Measurements from ENCODE around the gene MYO15A.

Gene MYO15A

DNA sequence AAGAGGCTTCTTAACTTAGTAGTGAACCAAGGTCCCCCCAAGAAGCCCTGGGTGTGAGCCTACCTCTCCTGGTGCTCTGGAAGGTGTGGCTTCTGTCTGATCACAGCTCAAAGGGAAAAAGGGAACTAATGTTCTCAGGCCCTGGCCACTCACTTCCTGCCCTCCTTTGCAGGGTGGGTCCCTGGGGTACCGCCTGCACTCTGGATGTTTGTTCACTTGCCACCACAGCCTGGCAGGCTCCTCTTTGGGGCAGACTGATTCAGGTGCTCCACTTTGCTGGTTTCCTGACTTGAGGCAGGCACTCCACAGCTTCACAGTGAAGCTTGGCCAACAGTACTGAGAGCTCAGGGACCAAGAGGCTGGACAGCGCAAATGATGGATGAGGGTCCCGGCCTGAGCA, 5.9 kb upstream of the MYO15A start:
- no peak for DNase-seq

DNA sequence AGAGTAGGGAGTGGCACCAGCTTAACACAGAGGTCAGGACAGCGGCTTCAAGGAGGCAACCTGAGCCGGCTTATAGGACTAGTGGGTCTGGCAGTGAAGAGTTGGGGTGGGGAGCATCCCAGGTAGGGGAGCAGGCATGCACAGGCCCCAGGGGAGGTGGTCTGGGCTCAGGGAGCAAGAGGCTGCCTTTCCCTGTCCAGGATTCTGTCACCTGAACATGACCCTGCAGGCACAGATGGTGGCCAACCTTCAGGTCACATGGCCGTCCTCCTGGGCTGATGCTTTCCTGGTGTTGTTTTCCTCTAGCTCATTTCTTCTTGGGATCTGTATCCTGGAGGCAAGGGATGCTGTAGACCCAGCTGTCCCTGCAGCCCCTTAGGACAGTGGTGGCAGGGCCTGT, 3.5 kb upstream of the MYO15A start:
- no peak for DNase-seq

DNA sequence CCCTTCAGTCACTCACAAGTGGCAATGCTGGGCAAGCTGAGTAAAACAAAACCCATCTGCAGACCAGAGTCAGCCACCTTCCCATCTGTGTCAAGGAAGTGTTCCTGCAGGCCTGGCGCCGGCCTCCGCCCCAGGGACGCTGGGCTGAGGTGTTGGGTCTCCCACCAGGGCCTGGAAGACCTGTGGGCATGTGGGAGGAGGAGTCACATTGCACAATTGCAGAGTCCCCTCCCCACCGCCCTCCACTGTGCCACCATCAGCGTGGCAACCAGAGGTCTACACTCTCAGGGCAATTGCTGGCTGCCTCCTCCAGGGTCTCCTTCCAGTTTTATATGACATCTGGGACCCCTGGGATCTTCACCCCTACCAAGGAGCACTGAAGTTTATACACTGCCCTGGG, 3.0 kb upstream of the MYO15A start:
- no peak for DNase-seq

DNA sequence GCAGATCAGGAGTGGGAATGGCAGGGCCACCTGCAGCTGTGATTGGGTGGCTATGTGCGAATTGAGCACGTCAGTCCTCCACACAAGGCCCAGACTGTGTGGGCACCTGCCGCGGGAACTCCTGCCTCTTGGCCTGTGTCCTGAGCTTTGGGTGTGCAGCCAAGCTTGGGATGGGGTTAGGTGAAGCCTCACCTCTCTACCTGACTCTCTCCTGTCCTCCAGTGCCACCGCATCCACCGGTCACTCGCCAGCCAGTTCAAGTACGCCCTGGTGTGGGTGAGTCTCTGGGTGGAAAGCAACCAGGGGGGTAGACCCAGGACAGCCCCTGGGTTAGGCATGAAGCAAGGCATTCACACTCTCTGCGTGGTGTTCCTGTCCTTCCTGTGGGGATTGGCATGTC, 2.3 kb upstream of the MYO15A start:
- no peak for DNase-seq

DNA sequence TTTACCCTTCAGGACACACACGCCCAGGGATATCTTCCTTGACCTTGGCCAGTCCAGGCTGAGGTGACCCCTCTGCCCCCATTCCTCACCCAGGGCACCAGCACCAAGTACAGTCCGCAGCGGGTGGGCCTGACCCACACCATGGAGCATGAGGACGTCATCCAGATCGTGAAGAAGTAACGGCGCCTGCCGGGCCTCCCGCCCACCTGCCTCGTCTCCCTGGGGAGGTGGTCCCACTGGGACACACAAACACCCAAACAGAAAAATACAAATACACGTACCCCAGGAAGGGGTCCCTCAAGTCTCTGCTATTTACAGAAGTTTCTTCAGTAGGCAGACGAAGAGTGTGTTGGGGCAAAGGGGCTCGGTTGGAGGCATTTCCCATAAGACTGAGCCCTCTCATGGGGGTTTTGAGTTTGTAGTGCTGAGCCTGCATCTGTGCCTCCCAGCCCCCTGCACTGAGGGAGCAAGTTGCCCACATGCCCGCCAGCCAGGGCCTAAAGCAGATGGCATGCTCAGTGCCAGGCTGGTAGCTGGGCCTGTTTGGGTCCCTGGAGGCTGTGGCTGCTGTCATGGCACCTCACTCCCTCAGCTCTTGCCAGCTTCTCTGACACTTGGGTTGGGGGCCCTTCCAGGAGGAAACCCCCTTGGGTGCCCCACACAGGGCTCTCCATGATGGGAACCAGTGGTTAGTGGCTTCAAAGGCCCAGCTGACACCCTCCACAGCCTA, 1.3 kb upstream of the MYO15A start:
- no peak for DNase-seq

DNA sequence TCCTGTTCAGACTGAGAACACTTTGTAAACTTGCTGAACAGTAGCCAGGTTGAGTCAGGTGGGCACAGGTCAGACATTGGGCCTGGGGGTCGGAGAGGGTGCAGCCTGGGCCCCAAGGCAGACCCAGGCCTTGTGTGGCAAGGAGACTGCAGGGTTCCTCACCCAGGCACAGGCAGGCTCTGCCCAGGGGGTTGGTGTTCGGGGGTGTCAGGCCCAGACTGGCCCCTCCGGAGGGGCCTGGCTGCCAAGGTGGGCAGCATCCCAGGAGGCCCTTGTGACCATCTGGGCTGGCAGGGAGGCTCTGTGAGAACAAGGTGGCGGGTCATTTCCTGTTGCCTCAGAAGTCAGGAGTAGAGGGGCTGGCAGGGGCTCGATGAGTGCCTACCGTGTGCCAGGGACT, 585 bp upstream of the MYO15A start:
- no peak for DNase-seq

DNA sequence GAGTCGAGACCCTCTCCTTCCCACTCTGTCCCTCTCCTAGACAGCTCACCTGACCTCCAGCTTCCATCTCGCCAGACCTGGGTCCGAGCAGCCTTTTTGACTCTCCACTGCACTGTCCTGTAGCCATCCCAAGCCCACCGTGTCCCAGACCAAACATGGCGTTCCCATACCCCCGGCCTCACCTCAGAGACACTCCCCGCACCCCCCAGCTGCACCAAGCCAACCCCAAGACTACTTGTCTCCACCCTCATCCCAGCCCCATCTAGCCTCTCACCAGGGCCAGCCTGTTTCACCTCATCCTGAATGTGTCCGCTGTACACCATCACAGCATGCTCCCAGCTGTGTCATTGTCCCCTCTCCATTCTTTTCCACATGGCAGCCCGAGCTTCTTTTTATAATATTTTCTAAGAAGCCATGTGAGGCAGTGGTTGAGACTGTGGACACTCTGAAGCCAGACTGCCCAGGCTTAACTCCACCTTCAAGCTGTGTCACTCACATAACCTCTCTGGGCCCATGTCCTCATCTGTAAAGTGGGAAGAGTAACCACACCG, 1.5 kb downstream of the MYO15A start:
- no peak for DNase-seq

DNA sequence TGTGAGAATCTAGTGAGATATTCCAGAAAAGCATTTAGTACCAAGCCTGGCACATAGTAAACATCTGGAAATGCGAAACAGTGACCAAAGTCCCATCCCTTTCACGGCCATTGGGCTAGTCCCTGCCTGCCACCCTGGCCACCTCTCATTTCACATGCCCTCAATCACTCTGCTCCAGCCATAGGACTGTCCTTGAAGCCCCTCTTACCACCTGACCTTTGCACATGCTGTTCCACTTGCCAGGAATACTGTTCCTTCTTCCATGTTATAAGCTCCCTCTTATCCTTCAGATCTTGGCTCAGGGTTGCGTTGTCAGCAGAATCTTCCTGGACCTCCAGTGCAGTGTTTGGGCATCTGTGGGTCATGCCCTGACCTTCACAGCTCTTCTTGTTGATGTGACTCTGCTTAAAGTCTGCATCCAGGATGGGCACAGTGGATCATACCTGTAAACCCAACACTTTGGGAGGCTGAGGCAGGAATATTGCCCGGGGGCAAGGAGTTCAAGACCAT, 2.1 kb downstream of the MYO15A start:
- DNase-seq = no peak

DNA sequence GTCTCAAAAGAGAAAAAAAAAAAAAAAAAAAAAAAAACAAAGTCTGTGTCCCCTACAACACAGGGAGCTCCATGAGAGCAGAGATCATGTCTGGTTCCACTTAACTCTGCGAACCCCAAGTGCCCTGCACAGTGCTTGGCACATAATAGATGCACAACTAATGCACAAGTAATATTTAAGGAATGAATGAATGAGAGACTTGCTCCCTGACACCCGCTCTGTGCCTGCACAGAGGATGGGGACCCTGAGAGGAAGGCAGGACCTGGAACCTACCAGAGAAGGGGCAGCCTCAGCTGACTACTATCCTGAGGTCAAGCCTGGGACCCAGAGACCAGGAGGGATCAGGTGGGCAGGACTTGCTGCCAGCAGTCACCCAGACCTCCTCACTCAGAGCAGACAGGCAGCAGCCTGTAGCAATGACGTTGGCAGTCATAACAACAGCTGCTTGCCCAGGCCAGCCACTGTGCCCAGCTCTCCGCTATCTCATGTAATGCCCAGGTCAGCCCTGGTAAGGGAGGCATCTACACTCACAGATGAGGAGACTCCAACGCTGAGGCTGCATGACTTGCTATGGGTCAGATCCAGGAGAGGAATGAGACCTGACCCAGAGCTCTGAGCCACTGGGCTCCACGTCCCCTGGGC, 2.9 kb downstream of the MYO15A start:
- DNase-seq = no peak

DNA sequence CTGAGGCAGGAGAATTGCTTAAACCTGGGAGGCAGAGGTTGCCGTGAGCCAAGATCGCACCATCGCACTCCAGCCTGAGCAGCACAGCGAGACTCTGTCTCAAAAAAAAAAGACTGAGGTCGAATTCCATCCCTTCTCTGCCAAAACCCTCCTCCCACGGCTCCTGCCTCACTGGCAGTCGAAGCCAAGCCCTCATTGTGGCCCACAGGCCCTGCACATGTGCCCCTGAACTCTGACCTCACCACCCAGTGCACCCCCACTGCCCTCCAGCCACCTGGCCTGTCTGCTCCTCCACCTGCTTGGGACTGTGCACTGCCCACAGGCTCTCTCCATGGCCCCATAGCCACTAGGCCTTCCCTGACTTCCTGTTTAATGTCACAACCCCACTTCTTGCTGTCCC, 7.0 kb downstream of the MYO15A start:
- DNase-seq = no peak

DNA sequence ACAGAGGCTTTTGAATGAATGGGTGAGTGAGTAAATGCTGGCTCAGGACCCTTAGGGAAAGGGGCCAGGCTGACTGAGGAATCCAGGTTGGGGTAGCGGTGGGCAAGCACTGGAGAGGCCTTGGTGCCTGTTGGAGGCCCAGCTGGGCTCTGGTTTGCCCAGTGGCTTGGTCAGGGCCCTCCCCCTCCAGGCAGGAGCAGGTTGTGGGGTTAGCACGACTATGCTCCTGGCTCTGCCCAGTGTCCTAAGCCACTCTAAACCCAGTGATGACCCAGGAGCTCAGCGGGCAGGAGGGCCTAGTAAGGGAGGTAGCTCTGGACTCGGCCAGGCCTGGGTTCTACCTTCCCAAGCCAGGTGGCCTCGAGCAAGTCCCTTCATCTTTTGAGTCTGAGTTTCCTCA, 7.5 kb downstream of the MYO15A start:
- DNase-seq = no peak

DNA sequence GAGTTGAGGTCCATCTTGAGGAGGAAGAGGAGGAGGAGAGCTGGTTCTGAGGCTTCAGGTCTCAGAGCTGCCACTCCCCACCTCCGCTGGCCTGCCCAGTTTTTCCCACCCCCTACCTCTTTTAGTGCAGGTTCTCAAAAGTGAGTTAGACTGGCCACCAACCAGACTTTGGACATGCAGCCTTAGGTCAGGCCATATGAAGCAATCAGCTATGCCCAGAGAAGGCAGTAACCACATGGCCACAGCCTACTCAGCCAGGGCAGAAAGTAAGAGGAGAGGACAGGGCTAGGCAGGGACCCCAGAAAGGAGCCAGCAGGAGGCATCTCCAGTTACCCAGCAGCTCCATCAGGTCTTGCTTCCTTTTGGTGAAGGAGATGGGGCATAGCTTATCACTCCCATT, 9.0 kb downstream of the MYO15A start:
- DNase-seq = no peak

DNA sequence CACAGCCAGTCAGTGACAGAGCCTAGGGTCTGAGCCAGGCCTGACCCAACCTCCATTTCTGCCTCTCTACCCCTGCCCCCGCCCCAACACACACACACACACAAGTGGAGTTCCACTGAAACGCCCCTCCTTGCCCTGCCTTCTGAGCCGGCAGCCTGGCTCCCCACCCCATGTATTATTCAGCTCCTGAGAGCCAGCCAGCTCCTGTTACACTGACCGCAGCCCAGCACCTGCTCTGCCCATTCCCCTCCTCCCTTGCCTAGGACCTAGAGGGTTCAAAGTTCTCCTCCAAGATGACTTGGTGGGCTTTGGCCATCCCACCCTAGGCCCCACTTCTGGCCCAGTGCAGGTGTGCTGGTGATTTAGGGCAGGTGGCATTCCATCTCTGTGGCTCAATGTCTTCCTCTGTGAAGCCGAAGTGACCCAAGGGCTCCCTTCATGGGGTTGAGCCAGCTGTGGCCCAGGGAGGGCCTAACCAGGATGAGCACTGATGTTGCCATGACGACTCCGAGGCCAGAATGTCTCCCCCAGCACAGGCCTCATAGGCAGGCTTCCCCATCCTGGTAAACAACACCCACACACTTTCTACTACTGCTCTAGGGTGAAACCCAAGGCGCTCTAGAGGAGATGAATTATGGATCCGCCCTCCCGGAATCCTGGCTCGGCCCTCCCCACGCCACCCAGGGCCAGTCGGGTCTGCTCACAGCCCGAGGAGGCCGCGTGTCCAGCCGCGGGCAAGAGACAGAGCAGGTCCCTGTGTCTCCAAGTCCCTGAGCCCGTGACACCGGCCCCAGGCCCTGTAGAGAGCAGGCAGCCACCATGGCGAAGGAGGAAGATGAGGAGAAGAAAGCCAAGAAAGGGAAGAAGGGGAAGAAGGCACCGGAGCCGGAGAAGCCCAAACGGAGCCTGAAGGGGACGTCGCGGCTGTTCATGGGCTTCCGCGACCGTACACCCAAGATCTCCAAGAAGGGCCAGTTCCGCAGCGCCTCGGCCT, 9.7 kb downstream of the MYO15A start:
- DNase-seq = no peak

DNA sequence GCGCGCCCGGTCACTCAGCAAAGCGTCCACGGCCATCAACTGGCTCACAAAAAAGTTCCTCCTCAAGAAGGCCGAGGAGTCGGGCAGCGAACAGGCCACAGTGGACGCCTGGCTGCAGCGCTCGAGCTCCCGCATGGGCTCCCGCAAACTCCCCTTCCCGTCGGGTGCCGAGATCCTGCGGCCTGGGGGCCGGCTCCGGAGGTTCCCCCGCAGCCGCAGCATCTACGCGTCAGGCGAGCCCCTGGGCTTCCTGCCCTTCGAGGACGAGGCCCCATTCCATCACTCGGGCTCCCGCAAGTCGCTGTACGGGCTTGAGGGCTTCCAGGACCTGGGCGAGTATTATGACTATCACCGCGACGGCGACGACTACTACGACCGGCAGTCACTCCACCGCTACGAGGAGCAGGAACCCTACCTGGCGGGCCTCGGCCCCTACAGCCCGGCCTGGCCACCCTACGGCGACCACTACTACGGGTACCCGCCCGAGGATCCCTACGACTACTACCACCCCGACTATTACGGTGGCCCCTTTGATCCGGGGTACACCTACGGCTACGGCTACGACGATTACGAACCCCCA, 10.7 kb downstream of the MYO15A start:
- DNase-seq = no peak

DNA sequence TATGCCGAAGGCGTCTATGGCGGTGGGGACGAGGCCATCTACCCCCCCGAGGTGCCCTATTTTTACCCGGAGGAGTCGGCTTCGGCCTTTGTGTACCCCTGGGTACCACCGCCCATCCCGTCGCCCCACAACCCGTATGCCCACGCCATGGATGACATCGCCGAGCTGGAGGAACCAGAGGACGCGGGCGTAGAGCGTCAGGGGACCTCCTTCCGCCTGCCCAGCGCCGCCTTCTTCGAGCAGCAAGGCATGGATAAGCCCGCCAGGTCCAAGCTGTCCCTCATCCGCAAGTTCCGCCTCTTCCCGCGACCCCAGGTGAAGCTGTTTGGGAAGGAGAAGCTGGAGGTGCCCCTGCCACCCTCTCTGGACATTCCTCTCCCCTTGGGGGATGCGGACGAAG, 11.4 kb downstream of the MYO15A start:
- no peak for DNase-seq

DNA sequence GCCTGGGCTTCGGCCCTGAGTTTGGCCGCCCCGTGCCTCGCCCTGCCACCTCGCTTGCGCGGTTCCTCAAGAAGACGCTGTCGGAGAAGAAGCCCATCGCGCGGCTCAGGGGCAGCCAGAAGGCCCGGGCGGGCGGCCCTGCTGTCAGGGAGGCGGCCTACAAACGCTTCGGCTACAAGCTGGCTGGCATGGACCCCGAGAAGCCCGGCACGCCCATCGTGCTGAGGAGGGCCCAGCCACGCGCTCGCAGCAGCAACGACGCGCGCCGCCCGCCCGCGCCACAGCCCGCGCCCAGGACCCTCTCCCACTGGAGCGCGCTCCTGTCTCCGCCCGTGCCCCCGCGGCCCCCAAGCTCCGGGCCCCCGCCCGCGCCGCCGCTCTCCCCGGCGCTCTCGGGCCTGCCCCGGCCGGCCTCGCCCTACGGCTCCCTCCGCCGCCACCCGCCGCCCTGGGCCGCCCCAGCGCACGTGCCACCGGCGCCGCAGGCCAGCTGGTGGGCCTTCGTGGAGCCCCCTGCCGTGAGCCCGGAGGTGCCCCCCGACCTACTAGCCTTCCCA, 12.0 kb downstream of the MYO15A start:
- no peak for DNase-seq

DNA sequence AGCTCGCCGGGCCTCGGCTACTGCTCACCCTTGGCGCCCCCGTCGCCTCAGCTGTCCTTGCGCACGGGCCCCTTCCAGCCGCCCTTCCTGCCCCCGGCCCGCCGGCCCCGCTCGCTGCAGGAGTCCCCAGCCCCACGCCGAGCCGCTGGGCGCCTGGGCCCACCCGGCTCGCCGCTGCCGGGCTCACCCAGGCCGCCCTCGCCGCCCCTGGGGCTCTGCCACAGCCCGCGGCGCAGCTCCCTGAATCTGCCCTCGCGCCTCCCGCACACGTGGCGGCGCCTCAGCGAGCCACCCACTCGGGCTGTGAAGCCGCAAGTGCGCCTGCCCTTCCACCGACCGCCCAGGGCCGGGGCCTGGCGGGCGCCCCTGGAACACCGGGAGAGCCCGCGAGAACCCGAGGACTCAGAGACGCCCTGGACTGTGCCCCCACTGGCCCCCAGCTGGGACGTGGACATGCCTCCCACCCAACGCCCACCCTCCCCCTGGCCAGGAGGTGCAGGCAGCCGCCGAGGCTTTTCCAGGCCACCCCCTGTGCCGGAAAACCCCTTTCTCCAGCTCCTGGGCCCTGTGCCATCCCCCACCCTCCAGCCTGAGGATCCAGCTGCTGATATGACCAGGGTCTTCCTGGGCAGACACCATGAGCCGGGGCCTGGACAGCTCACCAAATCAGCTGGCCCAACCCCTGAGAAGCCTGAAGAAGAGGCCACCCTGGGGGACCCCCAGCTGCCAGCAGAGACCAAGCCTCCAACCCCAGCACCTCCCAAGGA, 12.8 kb downstream of the MYO15A start:
- DNase-seq = no peak

DNA sequence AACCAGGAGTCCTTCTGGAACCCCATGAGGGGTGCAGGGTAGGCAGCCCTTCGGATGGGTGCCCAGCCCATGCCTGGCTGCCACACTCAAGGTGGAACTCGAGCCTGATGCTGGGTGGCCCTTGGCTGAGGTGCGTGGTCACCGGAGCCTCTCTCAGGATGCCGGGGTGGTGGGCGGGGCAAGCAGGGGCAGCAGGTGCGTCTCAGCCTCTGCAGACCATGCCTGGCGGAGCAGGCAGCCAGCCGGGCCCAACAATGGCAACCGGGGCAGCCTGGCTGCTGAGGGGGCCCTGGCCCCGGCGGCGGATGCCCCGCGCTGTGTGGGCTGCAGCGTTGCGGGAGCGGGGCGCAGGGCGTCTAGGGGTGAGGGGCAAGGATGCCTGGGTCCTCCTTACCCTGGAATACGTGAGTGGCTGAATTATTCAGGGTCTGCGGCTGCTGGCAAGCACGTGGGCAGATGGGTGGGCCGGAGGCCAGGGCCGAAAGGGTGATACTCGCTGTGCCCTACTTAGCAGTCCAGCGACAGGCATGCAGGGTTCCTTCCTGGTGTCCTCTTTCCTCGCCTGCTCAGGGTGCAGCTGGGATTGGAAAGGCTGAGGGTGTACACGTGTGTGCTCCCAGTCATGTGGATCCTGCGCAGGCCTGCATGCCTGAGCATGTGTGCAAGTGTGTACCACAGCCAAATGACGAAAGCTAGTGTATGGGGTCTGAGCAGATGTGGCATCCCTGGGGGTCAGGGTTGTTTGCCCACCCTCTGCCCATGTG, 14.6 kb downstream of the MYO15A start:
- DNase-seq = no peak

DNA sequence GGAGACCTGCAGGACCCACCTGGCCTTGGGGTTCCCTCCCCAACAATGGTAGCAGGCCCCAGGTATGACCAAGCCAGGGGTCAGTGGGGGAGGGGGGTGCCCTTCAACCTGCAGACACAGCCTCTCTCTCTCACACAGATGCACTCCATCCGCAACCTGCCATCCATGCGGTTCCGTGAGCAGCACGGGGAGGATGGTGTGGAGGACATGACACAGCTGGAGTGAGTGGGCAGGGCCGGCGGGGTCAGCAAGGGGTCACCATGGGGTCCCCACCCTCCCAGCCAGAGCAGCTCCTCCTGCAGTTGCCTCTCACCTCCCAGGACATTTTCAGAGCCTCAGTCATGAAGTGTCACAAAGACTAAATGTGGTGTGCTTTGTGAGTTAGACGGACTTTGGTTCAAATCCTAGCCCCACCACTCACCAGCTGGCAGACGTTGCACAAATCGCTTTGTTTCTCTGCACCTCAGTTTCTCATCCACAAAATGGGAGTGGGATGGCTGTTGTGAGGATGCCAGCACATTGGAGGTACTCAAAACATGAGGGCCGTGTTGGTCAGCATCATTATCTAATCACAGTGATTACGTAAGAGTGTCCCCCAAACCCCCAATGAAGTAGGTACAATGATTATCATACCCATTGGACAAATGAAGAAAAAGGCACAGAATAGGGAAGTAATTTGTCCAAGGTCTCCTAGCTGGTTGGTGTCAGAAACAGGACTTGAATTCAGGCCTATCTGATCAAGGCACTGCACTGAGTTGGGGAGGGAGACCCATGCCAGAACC, 16.0 kb downstream of the MYO15A start:
- DNase-seq = no peak

DNA sequence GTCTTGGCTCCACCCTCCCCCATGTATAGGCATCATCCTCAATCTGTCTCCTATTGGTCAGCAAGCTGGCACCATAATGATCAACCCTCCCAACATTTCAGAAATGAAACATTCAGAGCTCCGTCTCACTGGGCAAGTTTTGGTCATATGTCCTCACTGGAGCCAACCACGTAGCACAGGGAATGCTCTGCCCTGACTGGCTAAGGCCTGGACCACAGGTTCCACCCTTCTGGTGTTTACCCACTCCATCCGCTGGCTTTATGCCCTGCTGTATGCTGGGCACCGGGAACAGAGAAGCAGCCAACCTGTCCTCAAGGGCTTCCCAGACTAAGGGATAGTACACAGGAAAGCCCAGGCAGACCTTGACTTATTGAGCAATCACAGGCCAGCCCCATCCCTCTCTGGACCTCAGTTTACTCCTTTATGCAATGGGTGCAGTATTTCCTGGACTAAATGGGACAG, 20.5 kb downstream of the MYO15A start:
- DNase-seq = no peak
